NCI-H345 treated with DMSO at 0.1 percent for 48 hours (cell line): Measurements from ENCODE around the gene GGA3.
"Not testable (repeated sequence)": the region's sequence is repeated elsewhere in the genome, so short reads cannot be mapped to it uniquely, and the experiment has no call there.

Experiments used
- DNase-seq: peaks from one replicate; lab custom pipeline; 2025; ENCODE audit not compliant: unreplicated experiment; lab: John Stamatoyannopoulos, UW

The GGA3 gene

DNA sequence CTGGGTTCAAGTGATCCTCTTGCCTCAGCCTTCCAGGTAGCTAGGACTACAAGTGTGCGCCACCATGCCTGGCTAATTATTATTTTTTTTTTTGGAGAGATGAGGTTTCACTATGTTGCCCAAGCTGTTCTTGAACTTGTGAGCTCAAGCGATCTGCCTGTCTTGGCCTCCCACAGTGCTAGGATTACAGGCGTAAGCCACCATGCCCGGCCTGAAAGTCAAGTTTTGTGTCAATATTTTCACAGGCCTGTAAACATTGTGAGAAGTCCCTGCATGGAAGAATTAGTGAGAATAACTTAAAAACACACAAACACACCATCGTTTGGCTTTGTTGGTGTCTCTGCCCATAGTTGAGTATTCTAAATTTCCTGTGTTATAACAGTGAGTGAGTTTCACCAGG lies 33.7 kb downstream of the GGA3 start:
- no peak for DNase-seq

DNA sequence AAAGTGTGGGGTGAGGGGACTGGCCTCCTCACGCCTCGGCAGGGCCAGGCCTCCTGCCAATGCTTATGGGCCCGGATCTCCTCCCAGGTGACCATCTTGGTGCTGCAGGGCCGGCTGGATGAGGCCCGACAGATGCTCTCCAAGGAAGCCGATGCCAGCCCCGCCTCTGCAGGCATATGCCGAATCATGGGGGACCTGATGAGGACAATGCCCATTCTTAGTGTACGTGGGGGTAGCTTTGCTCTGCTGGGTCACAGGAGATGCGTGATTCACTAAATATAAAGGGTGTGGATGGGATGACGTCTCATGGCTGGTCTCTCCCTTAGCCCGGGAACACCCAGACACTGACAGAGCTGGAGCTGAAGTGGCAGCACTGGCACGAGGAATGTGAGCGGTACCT lies 36.4 kb downstream of the GGA3 start:
- DNase-seq: no peak

DNA sequence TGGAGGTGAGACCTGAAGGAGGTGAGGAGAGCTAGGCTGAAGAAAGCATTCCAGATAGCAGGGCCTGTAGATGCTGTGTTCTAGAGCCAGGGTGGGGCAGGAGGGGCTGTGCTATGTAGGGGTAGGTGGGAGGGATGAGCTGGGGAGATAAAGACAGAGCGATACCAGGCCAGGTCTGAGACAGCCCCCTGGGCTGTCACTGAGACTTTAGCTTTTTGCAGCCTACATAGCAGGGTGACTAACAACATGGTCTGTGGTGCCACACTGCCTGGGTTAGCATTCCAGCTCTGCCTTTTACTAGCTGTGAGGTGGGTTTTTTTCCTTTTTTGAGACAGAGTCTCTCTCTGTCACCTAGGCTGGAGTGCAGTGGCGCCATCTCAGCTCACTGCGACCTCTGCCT lies 41.6 kb downstream of the GGA3 start:
- DNase-seq: no peak

DNA sequence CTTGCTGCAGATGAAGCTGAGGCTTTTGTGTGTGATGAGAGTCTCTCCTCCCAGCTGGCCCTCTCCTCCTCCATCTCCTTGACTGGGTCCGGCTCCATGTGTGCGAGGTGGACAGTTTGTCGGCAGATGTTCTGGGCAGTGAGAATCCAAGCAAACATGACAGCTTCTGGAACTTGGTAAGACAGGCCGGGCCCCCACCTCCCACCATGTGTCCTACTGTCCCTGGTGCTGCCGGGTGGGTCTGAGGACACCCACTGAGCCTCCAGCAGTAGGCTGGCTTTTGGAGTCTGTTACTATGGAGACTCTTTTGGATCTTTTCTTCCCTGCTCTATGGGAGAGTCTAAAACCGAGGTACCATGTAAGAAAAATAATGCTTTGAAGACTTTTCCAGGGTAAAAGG lies 43.3 kb downstream of the GGA3 start:
- no peak for DNase-seq

DNA sequence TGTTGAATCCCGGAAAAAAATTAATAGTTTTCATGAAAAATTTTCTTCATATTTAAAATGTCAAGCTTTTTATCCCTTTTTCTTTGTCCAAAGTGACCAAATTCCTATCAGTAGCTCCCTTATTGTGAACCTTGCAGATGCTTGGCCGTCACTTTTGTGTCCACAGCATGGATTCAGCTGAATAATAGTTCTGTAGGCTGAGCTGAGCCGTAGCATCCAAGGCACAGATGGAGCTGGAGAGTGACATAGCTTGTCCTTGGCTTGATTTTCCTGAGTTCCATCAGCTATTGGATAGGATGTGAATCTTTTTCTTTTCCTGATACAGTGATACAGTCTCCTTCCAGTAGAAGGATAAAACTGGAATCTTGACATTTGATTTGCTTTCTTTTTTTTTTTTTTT lies 52.3 kb downstream of the GGA3 start:
- no peak for DNase-seq

DNA sequence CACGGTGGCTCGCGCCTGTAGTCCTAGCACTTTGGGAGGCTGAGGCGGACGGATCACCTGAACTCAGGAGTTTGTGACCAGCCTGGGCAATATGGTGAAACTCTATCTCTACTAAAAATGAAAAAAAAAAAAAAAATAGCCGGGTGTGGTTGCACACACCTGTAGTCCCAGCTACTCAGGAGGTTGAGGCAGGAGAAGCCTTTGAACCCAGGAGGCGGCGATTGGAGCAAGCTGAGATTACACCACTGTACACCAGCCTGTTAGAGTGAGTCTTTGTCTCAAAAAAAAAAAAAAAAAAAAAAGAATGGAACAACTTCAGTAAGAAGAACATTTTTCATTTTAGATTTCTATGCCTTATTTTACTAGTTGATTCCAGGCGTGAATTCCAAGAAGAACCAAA lies 53.2 kb downstream of the GGA3 start:
- DNase-seq: no peak

DNA sequence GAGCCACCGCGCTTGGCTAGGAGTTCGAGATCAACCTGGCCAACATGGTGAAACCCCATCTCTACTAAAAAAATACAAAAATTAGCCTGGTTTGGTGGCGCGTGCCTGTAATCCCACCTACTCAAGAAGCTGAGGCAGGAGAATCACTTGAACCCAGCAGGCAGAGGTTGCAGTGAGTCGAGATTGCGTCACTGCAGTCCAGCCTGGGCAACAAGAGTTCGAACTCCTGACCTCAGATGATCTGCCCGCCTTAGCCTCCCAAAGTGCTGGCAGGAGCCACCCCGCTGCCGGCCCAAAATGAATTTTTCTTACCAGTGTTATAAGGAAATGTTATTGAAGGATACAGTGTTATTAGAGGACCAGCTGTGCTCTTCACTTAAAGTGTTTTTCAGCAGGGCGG lies 53.6 kb downstream of the GGA3 start:
- DNase-seq: no peak

DNA sequence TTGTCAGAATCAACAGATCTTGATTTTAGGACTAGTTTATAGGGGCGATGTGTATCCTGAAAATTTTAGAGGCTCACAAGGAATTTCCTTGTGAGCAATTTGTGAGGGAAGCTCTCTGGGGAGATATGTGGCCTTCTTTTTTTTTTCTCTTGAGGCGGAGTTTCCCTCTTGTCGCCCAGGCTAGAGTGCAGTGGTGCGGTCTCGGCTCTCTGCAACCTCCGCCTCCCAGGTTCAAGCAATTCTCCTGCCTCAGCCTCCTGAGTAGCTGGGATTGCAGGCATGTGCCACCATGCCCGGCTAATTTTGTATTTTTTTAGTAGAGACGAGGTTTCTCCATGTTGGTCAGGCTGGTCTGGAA lies 54.4 kb downstream of the GGA3 start:
- not testable (repeated sequence) for DNase-seq

DNA sequence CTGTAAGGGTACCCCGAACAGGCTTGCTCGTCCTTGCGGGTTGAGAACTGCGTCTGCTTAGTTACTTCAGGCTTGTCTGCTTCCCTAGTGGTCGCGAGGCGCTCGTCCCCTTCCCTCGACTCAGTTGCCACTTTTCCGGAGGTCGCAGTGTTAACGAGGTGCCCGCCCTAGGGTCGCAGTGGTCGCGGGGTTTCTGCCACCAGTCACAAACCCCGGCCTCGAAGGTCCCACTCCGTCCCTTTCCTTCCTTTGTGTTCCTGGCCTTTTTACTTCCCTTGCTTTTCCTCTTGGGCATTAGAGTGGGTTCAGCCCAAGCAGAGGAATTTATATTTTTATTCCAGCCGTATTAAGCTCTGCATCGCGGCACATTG lies 55.6 kb downstream of the GGA3 start:
- DNase-seq: no peak

DNA sequence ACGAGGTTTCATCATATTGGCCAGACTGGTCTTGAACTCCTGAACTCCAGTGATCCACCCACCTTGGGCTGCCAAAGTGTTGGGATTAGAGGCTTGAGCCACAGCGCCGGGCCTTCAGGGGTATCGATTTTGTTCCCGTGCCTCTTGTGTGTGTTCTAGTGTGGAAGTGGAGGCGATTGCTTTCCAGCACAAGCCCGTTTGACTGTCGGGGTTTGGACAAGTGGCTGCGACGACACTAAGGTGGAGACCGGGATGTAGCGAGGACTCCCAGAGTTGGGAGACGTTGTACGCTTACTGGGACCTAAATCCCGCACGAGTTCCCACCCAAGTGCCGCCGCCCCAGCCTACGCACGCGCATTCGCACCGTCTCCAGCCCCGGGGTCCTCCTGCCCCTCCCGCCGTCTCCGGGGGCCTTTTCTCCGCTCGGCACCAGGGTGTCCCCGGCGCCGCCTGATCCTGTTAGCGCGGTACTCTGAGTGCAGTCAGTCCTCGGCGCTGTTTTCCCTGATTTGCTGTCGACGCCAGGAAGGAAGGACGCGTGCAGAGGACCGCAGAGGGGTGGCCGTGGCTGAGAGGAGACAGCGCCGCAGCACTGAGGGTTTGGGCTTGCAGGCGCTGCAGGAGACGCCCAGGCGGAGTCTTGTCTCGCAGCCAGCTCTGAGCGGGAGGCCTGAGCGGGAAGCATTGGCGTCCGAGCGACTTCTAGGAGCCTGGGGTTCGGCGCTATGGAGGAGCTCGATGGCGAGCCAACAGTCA lies 56.2 kb downstream of the GGA3 start, which contains the start of gene NUP85:
NUP85 (plus strand) TSS at position 643 of the 756 bp plus-strand sequence; CDS start at position 726, 83 bp downstream.
- DNase-seq: peak; percentile 94

DNA sequence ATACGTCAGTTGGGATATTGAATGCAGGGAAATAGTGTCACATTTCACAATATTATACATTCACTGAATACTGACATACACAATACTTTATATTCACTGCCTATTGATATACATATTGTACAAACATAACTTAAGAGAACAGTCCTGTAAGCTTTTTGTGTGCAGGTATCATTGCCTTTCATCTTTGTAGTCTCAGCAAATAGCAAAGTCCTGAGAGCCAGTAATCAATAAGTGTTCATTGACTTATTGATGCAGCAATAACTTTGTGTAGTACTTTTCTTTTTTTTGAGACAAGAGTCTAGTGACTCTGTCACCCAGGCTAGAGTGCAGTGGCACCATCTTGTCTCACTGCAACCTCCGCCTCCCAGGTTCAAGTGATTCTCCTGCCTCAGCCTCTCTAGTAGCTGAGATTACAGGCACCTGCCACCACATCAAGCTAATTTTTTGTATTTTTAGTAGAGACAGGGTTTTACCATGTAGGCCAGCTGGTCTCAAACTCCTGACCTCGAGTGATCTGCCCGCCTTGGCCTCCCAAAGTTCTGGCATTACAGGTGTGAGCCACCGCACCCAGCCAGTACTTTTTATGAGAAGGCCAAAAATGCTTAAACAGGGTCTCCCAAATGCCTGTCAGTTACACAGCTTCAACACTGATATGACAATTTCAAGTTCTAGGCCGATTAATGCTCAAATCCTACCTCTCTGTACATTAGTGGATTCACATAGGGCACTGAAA lies 61.4 kb downstream of the GGA3 start:
- no peak for DNase-seq

DNA sequence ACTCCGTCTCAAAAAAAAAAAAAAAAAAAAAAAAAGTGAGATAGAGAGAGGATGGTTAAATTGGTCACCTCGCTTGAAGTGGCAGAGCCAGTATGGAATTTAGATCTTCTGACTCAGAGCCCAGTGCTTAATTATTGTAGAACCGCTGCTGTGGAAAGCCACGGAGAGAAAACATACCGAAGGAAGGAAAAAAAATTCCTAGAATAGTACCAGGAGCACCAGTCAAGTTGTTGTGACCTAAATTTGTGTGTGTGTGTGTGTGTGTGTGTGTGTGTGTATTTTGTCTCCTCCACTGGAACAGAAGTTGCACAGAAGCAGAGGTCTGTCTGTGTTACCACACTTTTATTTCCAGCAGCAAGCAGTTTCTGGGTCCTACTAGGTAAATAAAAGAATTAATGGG lies 66.5 kb downstream of the GGA3 start:
- DNase-seq: no peak

DNA sequence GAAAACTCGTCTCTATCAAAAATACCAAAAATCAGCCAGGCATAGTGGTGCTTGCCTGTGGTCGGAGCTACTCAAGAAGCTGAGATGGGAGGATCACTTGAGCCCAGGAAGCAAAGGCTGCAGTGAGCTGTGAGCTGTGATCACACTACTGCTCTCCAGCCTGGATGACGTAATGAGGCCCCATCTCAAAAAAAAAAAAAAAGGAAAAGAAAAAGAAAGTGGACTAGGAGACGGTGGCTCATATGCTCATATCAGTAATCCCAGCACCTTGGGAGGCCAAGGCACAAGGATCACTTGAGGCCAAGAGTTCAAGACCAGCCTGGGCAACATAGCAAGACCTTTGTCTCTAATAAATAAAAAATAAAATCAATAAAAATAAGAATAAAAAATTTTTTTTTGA lies 69.8 kb downstream of the GGA3 start:
- no peak for DNase-seq

DNA sequence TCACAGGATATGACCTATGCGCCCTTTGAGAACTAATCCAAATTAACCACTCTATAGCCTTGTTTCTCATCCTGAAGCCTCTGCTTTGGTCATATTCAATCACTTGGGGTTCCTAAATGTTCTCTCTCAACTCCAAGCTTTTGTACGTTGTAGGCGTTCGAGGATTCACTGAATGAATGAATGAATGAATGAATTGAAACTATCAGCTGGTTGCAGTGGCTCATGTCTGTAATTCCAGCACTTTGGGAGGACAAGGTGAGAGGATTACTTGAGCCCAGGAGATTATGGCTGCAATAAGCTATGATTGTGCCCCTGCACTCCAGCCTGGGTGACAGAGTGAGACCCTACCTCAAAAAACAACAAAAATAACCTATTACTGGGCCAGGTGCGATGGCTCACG lies 72.8 kb downstream of the GGA3 start:
- DNase-seq: no peak
